Mucosa of gallbladder (tissue), 1 donor: ENCODE results near the gene ETFA. TPM values are rescaled to one million over a fixed set of nuclear protein-coding genes. Genes with fewer than 3 reads are reported as not detected.
"Not testable (repeated sequence)": the region's sequence is repeated elsewhere in the genome, so short reads cannot be mapped to it uniquely, and the experiment has no call there.

ENCODE experiments used
- DNase-seq: peaks from one replicate; pipeline ENCODE4 v3.0.0-alpha.2; 2020; ENCODE audit warnings: low spot score
- total RNA-seq: library from RNA; stranded (reverse); gene quantifications from one replicate; pipeline ENCODE4 v1.2.1, GENCODE V29; 2021
- donor health status: DM: no; HTN: no; CAD: no.

Gene ETFA
- total RNA-seq, 1 donor from 2014 or later: 123 TPM

- DNase-seq: no peak
Measured at GRCh38 chr15:76327191-76328105, 16.2 kb upstream of the ETFA start.

DNA sequence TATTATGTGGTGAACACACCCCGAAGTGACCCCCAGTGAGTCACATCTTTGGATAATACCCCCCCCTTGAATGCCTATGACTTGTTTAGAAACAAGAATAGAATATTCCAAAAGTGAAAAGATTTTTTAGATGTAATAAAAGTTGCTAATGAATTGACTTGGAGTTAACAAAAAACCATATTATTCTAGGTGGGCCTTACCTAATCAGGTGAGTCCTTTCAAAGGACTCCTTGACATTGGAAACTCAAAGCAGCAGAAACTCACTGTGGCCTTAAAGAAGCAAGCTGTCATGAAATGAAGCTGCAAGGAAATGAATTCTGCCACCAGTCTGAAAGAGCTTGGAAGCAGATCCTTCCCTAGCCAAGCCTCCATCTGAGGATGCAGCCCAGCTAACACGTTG is 14.4 kb upstream of the ETFA start:
- DNase-seq: no peak

DNA sequence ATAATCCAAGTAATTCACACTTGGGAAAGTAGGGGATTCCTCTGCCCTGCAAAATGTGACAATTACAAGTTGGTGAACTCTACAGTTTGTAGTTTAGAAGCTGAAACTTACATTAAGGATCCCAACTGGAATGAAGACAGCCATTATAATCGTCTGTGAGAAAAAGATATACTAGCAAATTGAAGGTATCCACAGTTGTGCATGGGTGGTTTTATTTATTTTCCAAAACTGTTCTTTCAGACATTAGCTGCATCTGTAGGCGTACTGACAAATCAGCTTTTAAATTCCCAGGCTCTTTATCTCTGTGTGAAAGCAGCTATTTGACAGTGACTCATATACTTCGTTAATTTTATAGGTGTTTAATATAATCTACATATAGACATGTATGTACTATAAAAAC is 12.8 kb upstream of the ETFA start:
- DNase-seq: no peak

- DNase-seq: no peak
Measured at GRCh38 chr15:76321602-76322001, 10.3 kb upstream of the ETFA start.

DNA sequence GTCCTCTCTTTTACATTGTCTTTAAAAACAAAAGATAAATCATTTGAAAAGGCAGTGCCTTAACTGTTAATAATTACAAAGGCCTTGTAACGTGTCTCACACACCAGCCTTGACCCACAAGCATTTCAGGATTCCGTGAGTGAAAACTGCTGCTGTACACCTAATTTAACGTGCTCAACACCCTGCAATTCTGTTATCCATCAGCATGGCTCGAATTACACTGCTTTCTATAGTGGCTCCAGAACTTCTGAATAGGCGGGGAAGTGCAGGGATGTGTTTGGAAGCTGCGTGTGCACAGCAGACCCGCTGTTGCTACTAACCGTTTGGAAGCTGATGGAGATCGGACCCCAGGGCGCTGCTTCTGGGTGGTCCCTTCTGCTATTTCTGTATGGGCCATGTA is 9.9 kb upstream of the ETFA start:
- no peak for DNase-seq

- DNase-seq: no peak
Measured at GRCh38 chr15:76320012-76320411, 8.7 kb upstream of the ETFA start.

GRCh38 chr15:76313731-76314130 is 2.5 kb upstream of the ETFA start:
- DNase-seq: no peak

GRCh38 chr15:76313175-76313567 is 1.9 kb upstream of the ETFA start:
- DNase-seq: not testable (repeated sequence)

DNA sequence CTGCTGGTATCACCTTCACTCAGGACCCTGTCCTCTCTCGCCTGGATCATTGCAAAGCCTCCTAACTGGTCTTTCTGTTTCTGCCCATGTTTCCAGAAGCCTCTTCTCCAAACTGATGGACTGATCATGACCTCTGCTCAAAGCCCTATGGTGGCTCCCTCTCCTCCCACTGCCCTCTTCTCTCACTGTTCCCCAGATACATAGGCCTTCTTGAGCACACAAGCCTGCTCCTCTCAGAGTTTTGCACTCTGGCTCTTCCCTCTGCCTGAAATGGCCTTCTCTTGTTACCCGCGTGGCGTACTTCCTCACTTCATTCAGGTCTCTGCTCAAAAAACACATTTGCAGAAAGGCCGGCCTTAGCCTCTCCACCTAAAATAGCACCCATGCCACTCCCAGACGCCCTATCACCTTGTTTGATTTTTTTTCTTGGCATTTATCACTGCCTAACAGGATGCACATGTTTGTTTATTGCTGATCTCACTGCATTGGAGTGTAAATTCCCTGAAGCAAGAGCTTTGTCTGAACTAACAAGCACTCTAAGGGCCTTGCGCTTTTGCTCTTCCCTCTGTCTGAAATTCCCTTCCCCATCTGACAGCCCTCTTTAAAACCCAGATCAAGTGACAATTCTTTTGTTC is 1.4 kb upstream of the ETFA start:
- no peak for DNase-seq

- DNase-seq: no peak
Measured at GRCh38 chr15:76310475-76311099, 682 bp downstream of the ETFA start.

DNA sequence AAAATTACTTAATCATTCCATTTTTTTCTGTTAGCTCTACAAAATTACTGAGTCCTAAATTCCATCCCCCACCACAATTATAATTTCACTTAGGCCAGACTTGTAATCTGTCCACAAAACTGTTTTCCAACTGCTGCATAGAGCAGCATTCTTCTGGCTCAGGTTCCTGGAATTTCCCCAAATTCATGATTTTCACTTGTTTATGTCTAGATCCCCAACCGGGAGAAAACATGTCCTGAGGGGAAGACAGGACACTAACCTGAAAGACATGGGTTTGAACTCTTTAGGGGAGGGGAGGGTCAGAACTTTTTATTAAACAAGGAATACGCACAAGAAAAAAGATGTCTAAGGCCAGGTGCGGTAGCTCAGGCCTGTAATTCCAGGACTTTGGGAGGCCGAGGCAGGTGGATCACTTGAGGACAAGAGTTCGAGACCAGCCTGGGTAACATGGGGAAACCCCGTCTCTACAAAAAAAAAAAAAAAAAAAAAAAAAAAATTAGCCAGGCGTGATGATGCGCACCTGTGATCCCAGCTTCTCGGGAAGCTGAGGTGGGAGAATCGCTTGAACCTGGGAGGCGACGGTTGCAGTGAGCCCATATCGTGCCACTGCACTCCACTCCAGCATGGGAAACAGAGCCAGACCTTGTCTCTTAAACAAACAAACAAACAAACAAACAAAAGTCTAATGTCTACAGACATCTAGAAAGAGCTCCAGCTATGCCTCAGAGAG is 1.5 kb downstream of the ETFA start:
- no peak for DNase-seq

DNA sequence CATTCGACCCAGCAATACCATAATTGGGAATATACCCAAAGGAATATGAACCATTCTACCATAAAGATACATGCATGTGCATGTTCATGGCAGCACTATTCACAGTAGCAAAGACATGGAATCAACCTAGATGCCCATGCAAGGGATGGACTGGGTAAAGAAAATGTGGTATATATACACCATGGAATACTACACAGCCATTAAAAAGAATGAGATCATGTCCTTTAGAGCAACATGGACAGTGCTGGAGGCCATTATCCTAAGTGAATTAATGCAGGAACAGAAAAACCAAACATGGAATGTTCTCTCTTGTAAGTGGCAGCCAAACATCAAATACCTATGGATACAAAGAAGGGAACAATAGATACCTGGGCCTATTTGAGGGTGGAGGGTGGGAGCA is 7.4 kb downstream of the ETFA start:
- no peak for DNase-seq

DNA sequence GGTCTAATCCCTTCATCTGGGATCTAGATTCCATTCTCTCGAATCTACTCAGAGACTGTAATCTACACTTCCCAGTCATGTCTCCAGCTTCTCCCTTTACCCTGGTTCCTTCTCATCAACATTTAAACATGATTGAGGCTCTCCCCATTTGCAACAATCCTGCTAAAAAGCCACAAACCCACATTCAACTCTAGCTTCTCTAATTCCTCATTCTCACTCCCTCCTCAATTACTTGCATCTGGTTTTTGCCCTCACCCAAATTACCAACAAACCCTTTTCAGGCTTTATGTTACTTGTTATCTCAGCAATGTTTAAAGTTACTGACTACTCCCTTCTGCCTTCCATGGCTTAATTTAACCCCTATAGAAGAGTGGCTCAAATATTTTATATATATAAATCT is 11.5 kb downstream of the ETFA start:
- DNase-seq: no peak

DNA sequence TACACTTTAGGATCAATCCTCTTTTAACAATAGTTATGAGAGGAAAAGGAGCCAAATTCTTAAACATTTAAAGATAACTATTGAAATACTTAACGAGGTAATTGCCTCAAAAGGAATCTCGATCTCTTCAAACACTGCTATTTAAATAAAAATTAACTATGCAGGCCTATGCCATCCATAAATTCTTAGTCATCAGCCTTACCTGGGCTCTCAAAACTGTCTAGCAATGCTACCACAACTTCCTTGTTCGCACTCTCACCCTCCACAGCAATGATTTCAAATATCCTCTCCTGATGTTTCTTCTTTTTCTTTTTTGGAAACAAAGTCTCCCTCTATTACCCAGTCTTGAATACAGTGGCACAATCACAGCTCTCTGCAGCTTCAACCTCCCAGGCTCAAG is 12.3 kb downstream of the ETFA start:
- no peak for DNase-seq

DNA sequence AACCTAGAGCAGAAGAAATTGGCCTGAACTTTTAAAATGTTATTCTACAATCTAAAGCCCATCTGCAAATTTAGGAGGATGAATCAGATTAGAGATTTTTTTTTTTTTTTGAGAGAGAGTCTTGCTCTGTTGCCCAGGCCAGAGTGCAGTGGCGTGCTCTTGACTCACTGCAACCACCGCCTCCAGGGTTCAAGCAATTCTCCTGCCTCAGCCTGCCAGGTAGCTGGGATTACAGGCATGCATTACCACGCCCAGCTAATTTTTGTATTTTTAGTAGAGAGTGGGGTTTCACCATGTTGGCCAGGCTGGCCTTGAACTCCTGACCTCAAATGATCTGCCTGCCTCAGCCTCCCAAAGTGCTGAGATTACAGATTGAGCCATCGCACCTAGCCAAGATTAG is 13.3 kb downstream of the ETFA start:
- not testable (repeated sequence) for DNase-seq

DNA sequence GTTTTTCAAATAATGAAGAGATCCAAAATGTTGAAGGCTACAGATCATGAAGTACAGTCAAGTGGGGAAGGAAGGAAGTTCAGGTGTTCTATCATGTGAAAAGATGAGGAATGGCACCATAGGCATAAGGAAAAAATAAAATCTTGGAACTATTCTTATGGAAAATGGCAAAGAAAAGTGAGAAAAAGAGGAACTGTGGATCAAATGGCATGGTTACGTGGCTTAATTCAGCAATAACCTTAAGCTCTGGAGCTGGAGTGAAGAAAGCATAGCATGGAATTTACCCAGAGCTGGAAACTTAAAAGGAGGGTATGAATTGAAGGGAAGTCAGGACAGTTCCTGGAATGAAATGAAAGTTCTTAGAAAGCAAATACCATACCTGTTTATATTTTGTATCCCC is 14.4 kb downstream of the ETFA start:
- no peak for DNase-seq

GRCh38 chr15:76294463-76294862 is 16.8 kb downstream of the ETFA start:
- not testable (repeated sequence) for DNase-seq

GRCh38 chr15:76293361-76293760 is 17.9 kb downstream of the ETFA start:
- no peak for DNase-seq

DNA sequence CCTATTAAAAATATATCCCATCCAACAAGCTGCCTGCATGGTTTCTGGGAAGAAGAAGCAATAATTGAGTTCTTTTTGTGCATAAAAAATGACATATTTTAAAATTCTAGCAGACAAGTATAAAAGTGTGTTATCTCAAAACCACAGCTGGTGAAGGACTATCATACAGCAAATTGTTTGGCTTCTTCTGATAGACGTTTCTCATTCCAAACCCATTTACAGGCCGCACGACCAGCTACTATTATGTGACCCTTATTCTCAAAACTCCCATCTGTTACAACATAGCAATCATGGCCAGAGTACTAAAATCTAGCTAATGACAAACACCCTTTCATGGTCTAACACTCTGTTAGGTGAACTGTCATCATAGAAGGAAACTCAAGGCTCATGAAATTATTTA is 21.7 kb downstream of the ETFA start:
- no peak for DNase-seq

- DNase-seq: no peak
Measured at GRCh38 chr15:76286271-76286879, 24.9 kb downstream of the ETFA start.

DNA sequence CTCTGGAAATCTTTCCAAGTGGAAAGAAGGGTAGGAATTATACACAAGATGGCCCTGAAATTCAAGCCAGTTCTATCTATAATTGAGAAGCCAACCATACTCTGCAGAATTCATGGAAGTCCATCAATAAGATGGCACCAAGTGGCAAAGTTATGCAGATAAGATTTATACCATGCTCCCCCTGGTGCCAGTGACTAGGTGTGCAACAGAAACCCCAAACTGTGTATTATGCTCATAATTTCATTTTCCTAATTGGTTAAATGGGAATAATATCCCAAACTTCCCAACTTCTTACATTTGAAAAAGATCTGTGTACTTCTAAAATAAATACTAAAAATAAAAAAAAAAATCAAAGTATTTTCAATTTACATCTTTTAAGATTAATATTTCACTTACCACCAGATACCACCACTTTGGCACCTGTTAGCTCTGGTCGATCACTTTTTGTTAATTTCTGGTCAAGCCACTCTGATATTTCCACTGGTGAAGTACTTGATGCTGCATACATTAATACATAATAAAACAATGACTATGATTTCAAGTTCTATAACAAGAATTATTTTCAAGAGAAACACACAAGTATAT is 25.9 kb downstream of the ETFA start:
- DNase-seq: no peak
